NB4 (cell line): ENCODE results near the gene PLCH1.

Experiments
- CTCF ChIP-seq: IDR thresholded peaks from one replicate; pipeline ENCODE4 v1.5.1; 2012; ENCODE audit warnings: low read depth, low read length
- MAX ChIP-seq: IDR thresholded peaks from 2 replicates; pipeline ENCODE4 v1.6.1; 2011; ENCODE audit warnings: low read depth, low read length
- MYC ChIP-seq: IDR thresholded peaks from 2 replicates; pipeline ENCODE4 v1.6.1; 2011; ENCODE audit warnings: low read depth, low read length
- POLR2A ChIP-seq: IDR thresholded peaks from 2 replicates; pipeline ENCODE4 v1.6.1; 2011; ENCODE audit warnings: mild to moderate bottlenecking; ENCODE audit not compliant: insufficient read length; ENCODE audit errors: extremely low read depth

GRCh38 chr3:155683344-155683720 is 61.5 kb downstream of the PLCH1 start:
- no peak for TF ChIP-seq CTCF
- TF ChIP-seq POLR2A = no peak
- no peak for TF ChIP-seq MAX
- no peak for TF ChIP-seq MYC
